Subcutaneous adipose tissue (tissue), 4 donors: Measurements from ENCODE around the gene SHROOM3. TPM values are rescaled to one million over a fixed set of nuclear protein-coding genes. Genes with fewer than 3 reads are reported as not detected.

Source experiments
- total RNA-seq, 4 donors: library from RNA; depleted of rRNA; stranded (reverse); fragments of >200 nt; gene quantifications; one replicate each; pipeline ENCODE4 v1.1.0, GENCODE V29; 2016
- TF ChIP-seq, protein P1 (sequence below): fragments of 450-650 bp; IDR thresholded peaks from one replicate; pipeline ENCODE4 v1.5.1; 2016; ENCODE audit warnings: low read depth, mild to moderate bottlenecking, control low read depth, antibody characterized with exemption, moderate library complexity

SHROOM3 gene
- total RNA-seq, 4 donors from 2014 or later = 0.22 to 0.38 (median 0.33) TPM; not detected in 1

DNA sequence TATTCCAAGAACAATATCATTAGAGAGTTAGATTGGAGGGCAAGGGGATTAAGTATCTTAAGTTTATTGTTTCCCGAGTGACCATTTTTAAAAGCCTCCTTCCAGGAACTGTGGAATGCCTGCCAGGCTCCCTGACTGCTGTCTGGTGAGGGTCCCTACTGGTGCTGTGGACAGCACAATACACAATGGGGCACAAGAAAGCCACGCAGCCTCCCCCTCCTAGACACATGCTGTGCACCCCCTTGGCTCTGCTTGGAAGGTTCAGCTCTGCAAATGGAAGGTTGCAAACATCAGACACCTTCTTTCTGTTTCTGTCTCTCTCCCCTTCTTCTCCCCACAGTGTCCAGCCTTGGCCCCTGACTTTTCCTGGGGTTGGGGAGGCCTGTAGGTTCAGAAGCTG lies 153.2 kb downstream of the SHROOM3 start:
- TF ChIP-seq, protein P1, sequence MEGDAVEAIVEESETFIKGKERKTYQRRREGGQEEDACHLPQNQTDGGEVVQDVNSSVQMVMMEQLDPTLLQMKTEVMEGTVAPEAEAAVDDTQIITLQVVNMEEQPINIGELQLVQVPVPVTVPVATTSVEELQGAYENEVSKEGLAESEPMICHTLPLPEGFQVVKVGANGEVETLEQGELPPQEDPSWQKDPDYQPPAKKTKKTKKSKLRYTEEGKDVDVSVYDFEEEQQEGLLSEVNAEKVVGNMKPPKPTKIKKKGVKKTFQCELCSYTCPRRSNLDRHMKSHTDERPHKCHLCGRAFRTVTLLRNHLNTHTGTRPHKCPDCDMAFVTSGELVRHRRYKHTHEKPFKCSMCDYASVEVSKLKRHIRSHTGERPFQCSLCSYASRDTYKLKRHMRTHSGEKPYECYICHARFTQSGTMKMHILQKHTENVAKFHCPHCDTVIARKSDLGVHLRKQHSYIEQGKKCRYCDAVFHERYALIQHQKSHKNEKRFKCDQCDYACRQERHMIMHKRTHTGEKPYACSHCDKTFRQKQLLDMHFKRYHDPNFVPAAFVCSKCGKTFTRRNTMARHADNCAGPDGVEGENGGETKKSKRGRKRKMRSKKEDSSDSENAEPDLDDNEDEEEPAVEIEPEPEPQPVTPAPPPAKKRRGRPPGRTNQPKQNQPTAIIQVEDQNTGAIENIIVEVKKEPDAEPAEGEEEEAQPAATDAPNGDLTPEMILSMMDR = no peak

DNA sequence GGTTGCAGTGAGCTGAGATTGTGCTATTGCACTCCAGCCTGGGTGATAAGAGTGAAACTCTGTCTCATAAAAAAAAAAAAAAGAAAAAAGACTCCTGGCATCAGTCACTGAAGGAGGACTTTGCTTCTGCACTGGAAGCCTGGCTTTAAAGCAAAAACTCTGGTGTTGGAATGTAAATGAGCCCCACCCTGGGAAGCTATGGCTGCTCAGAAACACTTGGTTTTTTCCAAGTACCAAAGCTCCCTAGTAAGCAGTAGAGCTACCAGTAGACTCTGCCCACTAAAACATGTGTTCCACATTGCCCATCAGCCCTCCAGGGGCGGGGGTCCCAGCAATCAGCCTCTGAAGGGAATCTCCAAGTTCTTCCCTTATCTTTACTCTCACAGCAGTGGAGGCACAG lies 154.4 kb downstream of the SHROOM3 start:
- TF ChIP-seq, protein P1 = no peak

GRCh38 chr4:76589872-76590797 lies 155.1 kb downstream of the SHROOM3 start:
- TF ChIP-seq, protein P1 = no peak

GRCh38 chr4:76590798-76591281 lies 155.8 kb downstream of the SHROOM3 start:
- TF ChIP-seq, protein P1 = no peak

- TF ChIP-seq, protein P1 = no peak
These were observed 157.0 kb downstream of the SHROOM3 start for GRCh38 chr4:76591992-76592391.

DNA sequence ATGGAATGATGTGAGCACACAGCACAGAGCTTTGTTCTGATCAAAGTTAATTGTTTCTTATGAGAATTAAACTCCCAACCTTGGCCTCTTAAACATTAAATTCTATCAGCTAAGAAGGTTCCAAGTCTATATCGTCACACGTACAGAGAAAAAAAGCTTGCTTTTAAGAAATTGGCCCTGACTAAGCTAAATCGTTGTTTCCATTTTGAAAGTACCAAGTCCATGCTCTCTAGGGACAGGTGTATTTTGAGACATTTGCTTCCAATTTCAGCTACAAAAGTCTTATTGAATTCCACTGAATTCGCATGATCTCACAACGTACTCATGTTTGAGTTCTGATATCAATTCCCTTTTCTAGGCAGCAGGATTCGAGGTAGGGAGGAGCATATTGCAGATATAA lies 157.4 kb downstream of the SHROOM3 start:
- TF ChIP-seq, protein P1 = no peak

DNA sequence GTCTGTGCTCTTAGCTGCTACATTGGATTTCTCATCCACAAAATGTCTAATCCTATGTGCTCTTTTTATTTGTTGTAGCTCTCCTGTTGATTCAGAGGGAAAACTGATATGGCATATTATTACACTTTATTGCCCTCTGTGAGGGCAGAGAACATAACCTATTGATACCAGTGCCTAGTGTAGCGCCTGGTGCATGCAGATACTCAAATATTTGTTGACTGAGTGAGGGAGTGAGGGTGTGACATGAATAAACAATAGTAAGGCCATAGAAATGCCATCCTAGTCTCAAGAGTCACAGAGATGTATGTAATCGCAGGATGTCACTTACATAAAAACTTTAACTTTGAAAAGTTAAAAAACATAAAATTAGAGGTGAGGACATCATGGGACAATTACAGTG lies 159.1 kb downstream of the SHROOM3 start:
- TF ChIP-seq, protein P1 = no peak
